Activated naive CD4-positive, alpha-beta T cell treated with anti-CD3 and anti-CD28 coated beads, Interleukin-2, amount 10 ng/mL, durations not matched to agents 7 days and 5 days (primary cell): ENCODE data around the gene SEMA6B.

Experiments
- CTCF ChIA-PET: fragments of 350-600 bp; sonication (Branson Sonifier 250); formaldehyde crosslinking; loops from one replicate; lab custom pipeline; 2021; ENCODE audit warnings: antibody characterized with exemption; lab: Charles Lee
- DNase-seq: peaks from one replicate; pipeline ENCODE4 v3.0.0-alpha.2; 2020
- H3K27ac Mint-ChIP-seq: one replicate; pipeline ENCODE4 v1.8.0; 2021; ENCODE audit warnings: mild to moderate bottlenecking, moderate library complexity, mixed read lengths
- H3K27me3 Mint-ChIP-seq: one replicate; pipeline ENCODE4 v1.8.0; 2021; ENCODE audit warnings: mild to moderate bottlenecking, mixed read lengths
- H3K36me3 Mint-ChIP-seq: one replicate; pipeline ENCODE4 v1.8.0; 2021; ENCODE audit warnings: mixed read lengths
- H3K4me1 Mint-ChIP-seq: one replicate; pipeline ENCODE4 v1.8.0; 2021; ENCODE audit warnings: mixed read lengths
- H3K4me3 Mint-ChIP-seq: one replicate; pipeline ENCODE4 v1.8.0; 2021; ENCODE audit warnings: mild to moderate bottlenecking, moderate library complexity, mixed read lengths
- H3K9me3 Mint-ChIP-seq: one replicate; pipeline ENCODE4 v1.8.0; 2021; ENCODE audit warnings: mixed read lengths

Gene SEMA6B

DNA sequence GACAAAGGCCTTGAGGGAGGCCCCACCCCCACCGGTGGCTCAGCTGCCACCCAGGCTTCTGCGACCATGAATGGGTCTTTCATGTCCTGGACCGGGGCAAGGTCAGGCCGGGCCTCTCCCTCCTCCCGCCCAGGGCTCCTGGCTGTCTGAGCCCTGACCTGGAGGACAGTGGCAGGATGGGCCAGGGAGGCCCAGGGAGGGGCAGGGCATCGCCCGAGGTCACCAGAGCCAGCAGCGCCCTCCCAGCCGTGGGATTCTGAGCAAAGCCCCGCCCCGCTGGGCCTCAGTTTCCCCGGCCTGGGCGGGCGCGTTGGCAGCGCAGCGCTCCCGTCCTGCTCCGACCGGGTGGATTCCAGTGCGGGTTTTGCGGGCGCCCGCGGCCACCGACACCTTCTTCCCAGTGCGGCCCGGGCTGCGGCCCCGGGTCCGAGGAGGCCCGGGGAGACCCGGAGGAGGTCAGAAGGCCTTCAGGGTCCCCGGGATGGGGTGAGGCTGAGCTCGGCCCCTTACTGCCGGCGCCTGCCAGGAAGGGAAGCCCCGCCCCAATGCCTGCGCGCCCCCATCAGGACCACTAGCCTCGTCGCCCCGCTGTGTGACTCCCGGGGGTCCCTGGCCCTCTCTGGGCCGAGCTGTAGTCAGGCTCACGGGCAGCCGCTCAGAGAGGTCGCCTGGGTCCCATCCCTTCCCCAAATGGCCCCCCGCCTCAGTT lies 24.6 kb upstream of the SEMA6B start:
- no peak overlapping the region for H3K27ac Mint-ChIP-seq
- H3K4me3 Mint-ChIP-seq, result no peak overlapping the region
- no peaks in the 10 kb centered on the region for H3K36me3 Mint-ChIP-seq
- peaks cover 77% of the 10 kb centered on the region for H3K27me3 Mint-ChIP-seq
- CTCF ChIA-PET, result interaction anchor here (0.8 kb wide), 1 partner anchor 52 kb away, joined by 6 read pairs; no protein-coding TSS in a partner anchor
- no peaks in the 10 kb centered on the region for H3K9me3 Mint-ChIP-seq
- peaks cover 7% of the 10 kb centered on the region for H3K4me1 Mint-ChIP-seq
- no peak for DNase-seq

DNA sequence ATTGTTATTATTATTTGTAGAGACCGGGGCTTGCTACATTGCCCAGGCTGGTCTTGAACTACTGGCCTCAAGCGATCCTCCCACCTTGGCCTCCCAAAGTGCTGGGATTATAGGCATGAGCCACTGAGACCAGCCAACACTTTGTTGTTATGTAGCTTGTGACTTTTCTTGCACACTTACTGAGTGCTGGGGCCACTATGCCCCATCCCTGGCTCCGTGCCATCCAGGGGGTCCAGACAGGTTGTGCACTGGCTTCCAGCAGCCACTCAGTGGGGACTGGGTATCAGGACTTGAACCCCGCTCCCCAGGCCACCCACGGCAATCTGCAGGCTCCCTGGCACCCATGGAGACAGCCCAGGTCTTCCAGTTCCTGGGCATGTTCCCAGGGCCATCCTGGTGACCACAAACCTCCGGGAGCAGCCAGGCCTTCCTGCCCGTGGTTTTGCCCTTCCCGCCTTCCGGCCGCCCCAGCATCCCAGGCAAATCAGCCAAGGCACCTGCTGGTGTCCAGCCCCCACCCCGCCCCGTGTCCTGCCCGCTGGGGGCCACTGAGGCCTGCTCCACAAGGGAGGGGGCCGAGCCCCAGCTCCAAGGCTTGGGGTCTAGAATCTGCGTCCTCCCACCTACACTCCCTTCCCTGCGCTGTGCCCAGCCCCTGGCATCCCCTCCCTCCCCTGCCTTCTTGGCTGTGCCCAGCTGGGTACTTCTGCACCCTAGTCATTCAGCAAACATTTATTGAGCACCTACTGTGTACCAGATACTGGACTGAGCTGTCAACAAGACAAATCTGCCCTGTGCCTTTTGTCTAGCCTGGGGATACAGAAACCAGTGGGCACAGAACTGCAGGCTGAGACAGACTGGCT lies 23.7 kb upstream of the SEMA6B start:
- H3K9me3 Mint-ChIP-seq, result no peaks in the 10 kb centered on the region
- CTCF ChIA-PET, result no interaction called here
- no peak for DNase-seq
- peaks cover 7% of the 10 kb centered on the region for H3K4me1 Mint-ChIP-seq
- H3K27me3 Mint-ChIP-seq, result peaks cover 86% of the 10 kb centered on the region
- H3K27ac Mint-ChIP-seq, result no peak overlapping the region
- H3K36me3 Mint-ChIP-seq, result no peaks in the 10 kb centered on the region
- no peak overlapping the region for H3K4me3 Mint-ChIP-seq

DNA sequence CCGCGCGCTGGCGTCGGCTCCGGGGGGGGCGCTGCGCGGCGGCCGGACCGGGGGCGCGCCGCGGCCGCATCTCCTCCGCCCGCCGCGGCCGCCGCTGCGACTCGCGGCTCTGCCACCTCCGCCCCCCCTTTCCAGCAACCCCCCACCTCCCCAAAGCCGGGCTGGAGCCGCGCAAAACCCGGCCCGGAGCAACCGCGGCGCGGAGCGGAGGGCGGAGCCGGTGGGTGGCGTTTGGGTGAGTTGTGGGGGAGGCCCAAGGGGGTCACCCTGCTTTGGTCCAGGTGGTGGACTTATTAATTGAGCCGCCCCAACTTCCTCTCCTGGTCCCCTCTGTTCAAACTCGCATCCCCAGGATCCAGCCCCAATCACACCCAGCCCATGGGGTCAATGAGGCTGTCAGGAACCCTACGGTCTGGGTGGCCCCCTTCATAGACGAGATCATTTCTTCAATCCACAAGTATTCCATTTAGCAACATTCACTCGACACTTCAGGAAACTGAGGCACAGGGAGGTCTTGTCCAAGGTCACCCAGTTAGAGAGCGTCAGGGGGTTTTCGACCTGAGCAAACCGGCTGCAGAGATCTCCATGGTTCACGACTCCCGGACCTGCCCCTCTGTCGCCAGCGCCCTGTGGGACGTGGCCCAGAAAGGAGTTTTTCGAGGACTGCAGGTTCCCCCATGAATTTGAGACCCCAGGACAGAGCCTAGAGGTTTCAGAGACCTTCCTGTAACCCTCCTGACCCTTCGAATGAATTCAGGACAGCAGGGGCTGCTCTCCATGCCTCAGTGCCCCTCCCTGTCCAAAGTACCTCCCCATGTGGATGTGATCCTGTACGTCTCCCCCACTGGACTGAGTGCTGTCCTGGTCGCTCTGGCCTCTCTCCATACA lies 22.4 kb upstream of the SEMA6B start:
- Mint-ChIP-seq H3K27ac (no peak overlapping the region), H3K4me3 (peak overlapping the region; percentile 43), H3K4me1 (peaks cover 7% of the 10 kb centered on the region), H3K36me3 (no peaks in the 10 kb centered on the region), H3K9me3 (no peaks in the 10 kb centered on the region), H3K27me3 (peaks cover 92% of the 10 kb centered on the region)
- no peak for DNase-seq
- CTCF ChIA-PET, result no interaction called here

DNA sequence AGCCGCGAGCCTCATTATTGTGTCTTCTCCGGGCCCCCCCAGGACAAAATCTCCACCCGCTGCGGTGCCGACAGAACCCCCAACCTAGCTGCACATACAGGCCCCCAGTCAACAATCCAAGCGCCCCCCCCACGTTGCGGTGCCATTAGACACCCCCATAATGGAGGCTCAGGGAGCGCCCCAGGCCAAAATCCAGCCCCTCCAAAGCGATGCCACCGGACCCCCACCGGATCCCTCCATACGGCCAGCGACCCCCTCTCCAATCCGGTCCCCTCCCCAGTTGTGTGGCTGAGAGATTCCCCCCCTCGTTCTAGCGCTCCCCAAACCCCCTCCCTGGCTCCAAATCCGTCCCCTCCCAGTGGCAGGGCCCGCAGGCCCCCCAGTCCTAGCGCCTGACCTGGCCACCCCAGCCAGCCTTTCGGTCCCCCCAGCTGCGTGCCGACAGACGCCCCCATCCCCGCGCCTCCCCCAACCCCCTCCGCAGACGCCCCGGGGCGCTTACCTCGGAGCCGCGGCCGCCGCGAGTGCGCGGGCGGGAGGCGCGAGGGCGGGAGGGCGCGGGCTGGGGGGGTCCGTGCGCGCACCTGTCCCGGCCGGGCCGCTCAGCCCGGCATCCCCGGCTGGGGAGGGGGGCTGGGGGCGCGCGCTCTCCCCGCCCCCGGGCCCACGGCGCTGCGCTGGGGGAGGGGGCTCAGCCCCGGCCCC lies 21.6 kb upstream of the SEMA6B start:
- H3K27ac Mint-ChIP-seq, result no peak overlapping the region
- no peaks in the 10 kb centered on the region for H3K36me3 Mint-ChIP-seq
- peaks cover 97% of the 10 kb centered on the region for H3K27me3 Mint-ChIP-seq
- H3K4me3 Mint-ChIP-seq, result no peak overlapping the region
- no peaks in the 10 kb centered on the region for H3K9me3 Mint-ChIP-seq
- peaks cover 7% of the 10 kb centered on the region for H3K4me1 Mint-ChIP-seq
- CTCF ChIA-PET, result interaction anchor here (1.3 kb wide), 1 partner anchor 56 kb away, joined by 3 read pairs; no protein-coding TSS in a partner anchor
- DNase-seq, result no peak

DNA sequence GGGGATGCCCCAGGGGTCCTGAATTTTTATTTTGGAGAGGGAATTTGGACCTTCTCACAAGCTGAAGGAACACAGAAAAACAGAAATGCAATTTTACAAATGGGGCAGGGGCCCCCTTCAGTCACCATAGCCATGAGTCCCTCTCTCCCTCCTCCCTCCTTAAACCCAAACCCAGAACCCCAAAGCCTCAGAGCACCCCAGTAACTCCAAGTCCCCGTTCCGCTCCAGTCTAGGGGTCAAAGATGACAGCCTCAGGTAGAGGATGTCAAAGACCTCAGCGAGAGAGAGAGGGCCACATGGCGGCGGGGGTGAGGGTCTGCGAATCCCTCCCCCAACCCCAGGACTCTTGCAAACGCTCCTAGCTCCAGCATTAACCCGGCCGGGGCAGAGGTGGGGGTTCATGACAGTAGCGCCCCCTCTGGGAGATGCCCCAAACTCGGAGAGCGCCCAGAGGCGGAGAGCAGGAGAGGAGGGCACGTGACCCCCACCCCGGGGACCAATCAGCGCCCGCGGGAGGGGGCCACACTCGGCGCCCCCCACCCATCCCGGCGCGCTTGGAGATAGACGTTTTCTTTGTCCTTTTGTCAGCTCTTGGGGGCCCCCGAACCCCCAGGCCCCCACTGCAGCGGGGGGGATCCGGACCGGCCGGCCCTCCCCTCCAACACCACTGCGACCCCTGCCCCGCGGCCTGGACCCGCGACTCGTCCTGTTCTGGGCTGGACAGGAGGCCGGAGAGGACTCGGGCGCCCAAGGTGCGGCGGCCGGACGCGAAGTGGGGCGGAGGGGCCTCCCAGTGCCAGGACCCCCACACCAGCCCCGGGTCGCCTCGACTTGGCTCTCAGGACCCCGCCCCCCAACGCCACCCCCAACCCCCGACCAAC lies 20.8 kb upstream of the SEMA6B start:
- Mint-ChIP-seq H3K27me3 (peaks cover 97% of the 10 kb centered on the region), H3K36me3 (no peaks in the 10 kb centered on the region), H3K4me1 (peaks cover 7% of the 10 kb centered on the region), H3K27ac (no peak overlapping the region), H3K4me3 (no peak overlapping the region), H3K9me3 (no peaks in the 10 kb centered on the region)
- no peak for DNase-seq
- CTCF ChIA-PET, result interaction anchor here (1.3 to 1.5 kb wide), 2 partner anchors 10 to 57 kb away, joined by 3 to 5 read pairs; no protein-coding TSS in a partner anchor

DNA sequence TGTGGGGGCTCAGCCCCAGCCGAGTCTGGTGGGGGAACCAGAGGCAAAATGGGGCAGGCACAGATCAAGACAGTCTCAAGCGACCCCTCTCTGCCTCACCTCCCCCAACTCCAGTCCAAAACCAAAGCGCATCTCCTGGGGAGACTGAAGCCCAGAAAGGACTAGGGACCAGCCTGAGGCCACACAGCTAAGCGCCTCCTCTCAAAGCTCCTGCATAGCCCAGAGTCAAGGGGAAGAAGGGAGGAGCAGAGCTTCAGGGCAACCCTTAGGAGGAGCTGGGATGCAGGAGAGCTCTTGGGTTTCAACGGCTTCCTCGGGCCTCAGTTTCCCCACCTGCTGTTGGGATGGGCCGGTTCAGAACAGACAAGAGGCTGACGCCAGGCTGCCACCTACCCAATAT lies 19.9 kb upstream of the SEMA6B start:
- Mint-ChIP-seq H3K9me3 (no peaks in the 10 kb centered on the region), H3K4me1 (peaks cover 7% of the 10 kb centered on the region), H3K27me3 (peaks cover 97% of the 10 kb centered on the region), H3K36me3 (no peaks in the 10 kb centered on the region), H3K27ac (no peak overlapping the region), H3K4me3 (no peak overlapping the region)
- CTCF ChIA-PET, result interaction anchor here (1.5 kb wide), 2 partner anchors 9 to 57 kb away, joined by 5 to 6 read pairs; no protein-coding TSS in a partner anchor
- DNase-seq, result no peak

DNA sequence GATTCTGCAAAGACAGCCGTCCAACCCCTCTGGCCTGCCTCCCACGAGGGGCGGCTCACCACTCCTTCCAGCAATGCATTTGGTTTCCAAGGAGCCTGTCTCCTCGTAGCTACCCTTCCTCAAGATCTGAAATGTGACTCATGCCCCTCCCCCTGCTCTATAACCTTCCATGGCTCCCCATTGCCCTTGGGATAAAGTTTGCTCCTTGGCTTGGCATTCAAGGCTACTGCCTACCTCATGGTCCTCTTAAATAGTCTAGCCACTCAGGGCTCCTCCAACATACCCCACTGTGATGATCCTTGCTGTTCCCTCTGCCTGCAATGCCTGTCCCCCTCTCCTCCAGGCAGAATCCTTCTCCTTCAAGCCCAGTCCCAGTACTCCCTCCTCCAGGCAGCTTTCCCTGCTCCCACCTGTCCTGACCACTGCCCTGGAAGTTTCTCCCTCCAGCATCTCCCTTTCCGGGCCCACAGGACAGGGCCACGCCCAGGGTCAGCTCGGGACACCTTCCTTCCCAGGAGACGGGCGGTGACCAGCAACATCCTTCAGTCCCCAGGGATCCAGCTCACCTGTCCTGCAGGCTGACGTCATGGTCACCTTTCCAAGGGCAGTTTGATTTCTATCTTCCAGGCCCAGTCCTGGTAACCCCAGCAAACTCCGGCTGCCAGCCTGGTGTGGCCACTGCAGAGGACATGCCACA lies 19.2 kb upstream of the SEMA6B start:
- CTCF ChIA-PET, result interaction anchor here (1.5 kb wide), 2 partner anchors 8 to 58 kb away, joined by 5 to 6 read pairs; no protein-coding TSS in a partner anchor
- H3K4me3 Mint-ChIP-seq, result no peak overlapping the region
- peaks cover 97% of the 10 kb centered on the region for H3K27me3 Mint-ChIP-seq
- no peak for DNase-seq
- no peaks in the 10 kb centered on the region for H3K9me3 Mint-ChIP-seq
- no peak overlapping the region for H3K27ac Mint-ChIP-seq
- H3K4me1 Mint-ChIP-seq, result peaks cover 7% of the 10 kb centered on the region
- H3K36me3 Mint-ChIP-seq, result no peaks in the 10 kb centered on the region

DNA sequence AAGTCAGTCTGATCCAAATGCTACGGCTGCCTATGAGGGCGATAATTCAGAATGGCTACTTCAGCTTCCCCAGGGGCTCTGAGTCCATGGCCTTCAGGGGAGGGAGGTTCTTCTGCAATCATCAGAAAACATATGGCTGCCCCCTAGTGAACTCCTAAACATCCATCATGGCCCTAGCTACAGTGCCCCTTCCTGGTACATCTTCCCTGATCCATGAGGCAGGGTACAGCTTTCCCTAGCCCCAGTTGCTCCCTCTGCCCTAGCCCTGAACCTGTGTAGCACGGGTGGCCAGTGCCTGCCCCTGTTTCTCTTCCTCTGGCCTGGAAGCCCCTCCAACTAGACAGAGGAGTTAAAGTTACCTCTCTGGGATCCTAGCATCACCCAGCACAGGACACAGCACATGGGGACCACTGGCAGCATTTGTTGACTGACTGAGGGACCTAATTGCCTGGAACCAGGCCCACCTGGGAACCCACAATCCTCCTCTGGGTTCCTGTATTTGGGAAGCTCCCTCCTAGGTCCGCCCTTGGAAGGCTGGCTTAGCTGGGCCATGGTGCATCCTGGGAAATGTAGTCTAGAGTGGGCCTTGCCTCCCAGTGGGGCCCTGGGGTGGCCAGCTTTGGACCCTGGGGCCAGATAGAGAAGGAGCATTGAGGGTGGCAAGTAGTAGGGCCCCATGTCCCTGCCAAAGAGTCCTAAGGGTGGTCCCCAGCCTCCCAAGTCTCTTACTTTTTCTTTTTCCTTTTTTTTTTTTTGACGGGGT lies 17.7 kb upstream of the SEMA6B start:
- no peaks in the 10 kb centered on the region for H3K36me3 Mint-ChIP-seq
- DNase-seq, result no peak
- no peak overlapping the region for H3K27ac Mint-ChIP-seq
- CTCF ChIA-PET, result interaction anchor here (1.0 to 2.6 kb wide), 10 partner anchors 10 to 155 kb away, joined by 3 to 27 read pairs (median 6); partner anchors contain the start of gene SEMA6B
- H3K9me3 Mint-ChIP-seq, result no peaks in the 10 kb centered on the region
- H3K27me3 Mint-ChIP-seq, result peaks cover 84% of the 10 kb centered on the region
- no peak overlapping the region for H3K4me3 Mint-ChIP-seq
- H3K4me1 Mint-ChIP-seq, result peaks cover 4% of the 10 kb centered on the region

DNA sequence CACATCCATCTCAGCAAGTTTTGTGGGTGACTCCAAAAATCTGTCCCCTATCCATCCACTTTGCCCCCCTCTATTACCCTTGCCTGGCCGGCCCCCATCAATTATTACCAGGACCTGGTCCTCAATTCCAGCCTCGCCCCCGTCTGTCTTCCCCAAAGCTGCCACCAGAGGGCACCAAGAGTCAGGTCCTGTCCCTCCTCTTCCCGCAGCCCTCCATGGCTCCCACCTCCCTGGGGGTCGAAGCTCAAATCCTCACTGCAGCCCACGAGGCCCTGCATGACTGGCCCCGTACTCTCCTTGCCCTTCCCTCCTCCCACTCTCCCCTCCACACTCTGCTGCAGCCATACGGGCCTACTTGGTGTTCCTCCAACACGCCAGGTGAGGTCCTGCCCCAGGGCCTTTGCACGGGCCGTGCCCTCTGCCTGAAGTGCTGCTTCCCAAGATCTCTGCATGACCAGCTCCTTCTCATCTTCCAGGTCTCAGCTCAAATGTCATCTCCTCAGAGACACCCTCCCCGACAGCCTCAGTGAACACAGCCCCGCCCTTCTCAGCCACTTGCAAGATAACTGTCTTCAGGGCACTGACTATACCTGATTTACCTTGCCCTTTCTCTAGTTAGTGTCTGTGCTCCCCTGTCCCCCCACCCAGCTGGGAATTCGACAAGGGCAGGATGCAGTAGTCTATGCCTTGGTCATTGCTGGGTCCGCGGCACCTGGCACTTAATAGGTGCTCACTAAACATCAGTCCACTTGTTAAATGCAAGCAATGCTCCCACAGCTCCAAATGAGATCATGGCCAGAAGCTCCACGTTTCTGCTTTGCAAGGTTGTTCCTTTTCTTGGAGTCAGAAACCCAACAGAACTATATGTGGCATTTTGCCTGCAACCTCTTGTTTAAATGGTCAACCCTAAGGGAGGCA lies 16.8 kb upstream of the SEMA6B start:
- Mint-ChIP-seq H3K4me1 (no peaks in the 10 kb centered on the region), H3K36me3 (no peaks in the 10 kb centered on the region), H3K4me3 (no peak overlapping the region), H3K27ac (no peak overlapping the region), H3K9me3 (no peaks in the 10 kb centered on the region), H3K27me3 (peaks cover 77% of the 10 kb centered on the region)
- CTCF ChIA-PET, result interaction anchor here (0.6 to 2.6 kb wide), 12 partner anchors 9 to 84 kb away, joined by 3 to 27 read pairs (median 5); partner anchors contain the start of gene SEMA6B
- peak; percentile 80 for DNase-seq

DNA sequence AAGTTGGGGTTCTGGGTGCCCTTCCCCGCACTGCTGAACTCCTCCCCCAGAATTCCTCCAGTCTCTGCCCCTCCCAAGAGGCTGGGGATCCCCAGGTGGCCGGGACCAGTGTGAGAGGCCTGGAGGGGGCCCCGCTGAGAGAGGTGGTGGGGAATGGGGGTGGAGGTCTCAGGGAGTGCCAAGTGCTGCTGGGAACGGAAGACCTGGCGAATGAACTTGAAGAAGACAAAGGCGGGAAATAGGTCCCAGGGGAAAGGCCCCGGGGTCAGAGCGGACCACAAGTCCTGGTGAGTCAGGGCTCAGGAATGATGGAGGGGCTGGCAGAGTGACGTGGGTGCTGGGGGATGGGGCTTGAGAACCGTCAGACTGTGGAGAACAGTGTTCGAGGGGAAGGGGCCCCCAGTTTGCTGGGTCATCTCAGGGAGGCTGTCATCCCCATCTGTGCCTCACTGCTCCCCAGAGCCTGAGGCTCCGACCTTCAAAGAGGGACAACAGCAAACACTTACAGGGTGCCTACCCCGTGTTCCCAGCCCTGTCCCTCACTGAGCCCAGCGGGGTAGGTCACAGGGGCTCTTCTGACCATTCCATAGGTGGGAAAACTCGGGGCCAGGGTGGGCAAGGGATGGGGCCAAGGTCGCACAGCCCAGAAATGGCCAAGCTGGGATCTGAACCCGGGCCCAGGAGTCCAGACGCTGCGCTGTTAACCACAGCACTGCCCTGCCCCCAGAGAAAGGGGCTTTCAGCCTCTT lies 16.0 kb upstream of the SEMA6B start:
- Mint-ChIP-seq H3K27me3 (peaks cover 70% of the 10 kb centered on the region), H3K4me3 (no peak overlapping the region), H3K9me3 (no peaks in the 10 kb centered on the region), H3K27ac (no peak overlapping the region), H3K4me1 (no peaks in the 10 kb centered on the region), H3K36me3 (no peaks in the 10 kb centered on the region)
- CTCF ChIA-PET, result interaction anchor here (0.7 to 2.6 kb wide), 9 partner anchors 8 to 84 kb away, joined by 3 to 27 read pairs (median 7); no protein-coding TSS in a partner anchor
- DNase-seq, result no peak
